Measurements from ENCODE around the gene SARDH. TPM values are rescaled to one million over a fixed set of nuclear protein-coding genes. Genes with fewer than 3 reads are reported as not detected.
"Not testable (repeated sequence)": the region's sequence is repeated elsewhere in the genome, so short reads cannot be mapped to it uniquely, and the experiment has no call there.

Gene SARDH
- polyA plus RNA-seq, 4 donors = 7.4 to 12.6 (median 10.2) TPM

DNA sequence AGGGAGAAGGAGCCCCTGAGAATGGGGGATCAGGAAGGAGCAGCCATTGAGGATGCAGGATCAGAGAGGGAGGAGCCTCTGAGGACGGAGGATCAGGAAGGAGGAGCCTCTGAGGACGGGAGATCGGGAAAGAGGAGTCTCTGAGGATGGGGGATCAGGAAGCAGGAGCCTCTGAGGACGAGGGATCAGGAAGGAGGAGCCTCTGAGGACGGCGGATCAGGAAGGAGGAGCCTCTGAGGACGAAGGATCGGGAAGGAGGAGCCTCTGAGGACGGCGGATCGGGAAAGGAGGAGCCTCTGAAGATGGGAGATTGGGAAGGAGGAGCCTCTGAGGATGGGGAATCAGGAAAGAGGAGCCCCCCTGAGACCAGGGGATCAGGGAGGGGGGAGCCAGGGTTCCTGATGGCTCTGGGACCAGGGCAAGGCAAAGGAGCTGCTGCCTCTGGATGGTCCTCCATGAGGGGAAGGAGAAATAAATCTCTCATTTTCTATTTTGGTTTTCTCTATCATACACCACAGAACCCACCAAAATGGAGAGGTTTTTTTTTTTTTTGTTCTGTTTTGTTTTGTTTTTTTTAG lies 22.6 kb upstream of the SARDH start:
- DNase-seq (ENCODE audit: low read depth in 4 of 4, low spot score in 3 of 4) = no peak

- no peak for DNase-seq (ENCODE audit: low read depth in 4 of 4, low spot score in 3 of 4)
Observed at GRCh38 chr9:133759946-133760345, 21.8 kb upstream of the SARDH start.

DNA sequence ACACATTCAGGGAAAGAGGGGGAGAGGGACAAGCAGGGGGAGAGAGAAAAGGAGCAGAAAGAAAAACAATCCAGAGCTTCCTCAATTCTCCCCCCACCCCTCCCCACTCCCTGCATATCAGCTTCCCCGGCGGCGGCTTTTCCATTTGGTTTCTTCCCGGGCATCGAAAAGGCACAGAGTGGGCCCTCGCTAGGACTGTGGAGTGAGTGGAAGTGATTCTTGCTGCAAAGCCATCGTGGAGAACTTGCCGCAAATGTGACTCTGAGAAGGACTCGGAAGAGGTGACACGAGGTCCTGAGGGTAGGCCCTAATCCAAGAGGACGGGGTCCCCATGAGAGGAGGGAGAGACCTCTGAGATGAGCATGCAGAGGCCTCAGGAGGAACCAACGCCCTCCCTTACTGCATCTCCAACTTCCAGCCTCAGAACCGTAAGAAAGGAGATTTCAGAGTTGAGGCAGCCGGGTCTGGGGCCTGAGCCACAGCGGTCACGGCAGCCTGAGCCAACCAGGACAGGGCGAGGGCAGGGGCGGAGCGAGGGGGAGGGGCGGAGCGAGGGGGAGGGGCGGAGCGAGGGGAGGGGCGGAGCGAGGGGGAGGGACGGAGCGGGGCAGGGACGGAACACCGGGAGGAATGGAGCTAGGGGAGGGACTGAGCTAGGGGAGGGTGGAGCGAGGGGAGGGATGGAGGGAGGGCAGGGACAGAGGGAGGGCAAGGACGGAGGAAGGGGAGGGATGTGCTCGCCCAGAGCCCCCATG lies 21.2 kb upstream of the SARDH start:
- DNase-seq (ENCODE audit: low read depth in 4 of 4, low spot score in 3 of 4) = no peak

DNA sequence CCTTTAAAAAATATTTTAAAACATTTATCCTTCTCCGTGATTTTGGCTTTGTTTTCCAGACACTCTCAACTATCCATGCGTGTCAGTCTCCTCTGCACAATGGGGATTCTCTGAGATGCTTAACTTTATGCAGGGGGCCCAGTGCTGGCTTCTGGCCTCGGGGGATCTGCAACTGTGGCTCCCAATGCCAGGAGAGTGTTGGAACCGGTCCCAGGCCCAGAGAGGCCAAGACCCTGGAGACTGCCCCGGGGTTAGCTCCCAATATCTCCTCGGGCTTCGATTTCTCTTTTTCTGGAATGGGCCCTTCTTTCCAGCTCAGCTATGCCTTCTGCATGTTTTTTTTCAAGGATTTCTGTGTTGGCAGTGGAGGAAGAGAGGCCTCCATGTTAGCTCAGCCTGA lies 20.1 kb upstream of the SARDH start:
- no peak for DNase-seq (ENCODE audit: low read depth in 4 of 4, low spot score in 3 of 4)

- DNase-seq (ENCODE audit: low read depth in 4 of 4, low spot score in 3 of 4) = no peak
Observed at GRCh38 chr9:133754688-133755227, 16.6 kb upstream of the SARDH start.

GRCh38 chr9:133754187-133754586 lies 16.0 kb upstream of the SARDH start:
- no peak for DNase-seq (ENCODE audit: low read depth in 4 of 4, low spot score in 3 of 4)

GRCh38 chr9:133752739-133753446 lies 14.7 kb upstream of the SARDH start:
- DNase-seq (ENCODE audit: low read depth in 4 of 4, low spot score in 3 of 4) = no peak

GRCh38 chr9:133750982-133751649 lies 13.0 kb upstream of the SARDH start:
- no peak for DNase-seq (ENCODE audit: low read depth in 4 of 4, low spot score in 3 of 4)

DNA sequence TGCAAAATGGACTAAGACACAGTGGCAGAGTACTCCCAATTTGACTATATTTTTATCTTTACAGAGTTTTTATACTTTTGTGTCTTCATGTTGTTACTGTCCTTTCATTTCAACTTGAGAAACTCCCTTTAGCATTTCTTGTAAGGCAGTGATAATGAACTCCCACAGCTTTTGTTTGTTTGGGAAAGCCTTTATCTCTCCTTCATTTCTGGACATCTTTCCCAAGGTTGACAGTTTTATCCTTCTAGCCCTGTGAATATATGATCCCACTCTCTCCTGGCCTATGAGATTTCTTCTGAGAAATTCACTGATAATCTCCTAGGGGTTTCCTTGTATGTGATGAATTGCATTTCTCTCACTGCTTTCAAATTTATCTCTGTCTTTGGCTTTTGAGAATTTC lies 9.2 kb upstream of the SARDH start:
- DNase-seq (ENCODE audit: low read depth in 4 of 4, low spot score in 3 of 4) = no peak

DNA sequence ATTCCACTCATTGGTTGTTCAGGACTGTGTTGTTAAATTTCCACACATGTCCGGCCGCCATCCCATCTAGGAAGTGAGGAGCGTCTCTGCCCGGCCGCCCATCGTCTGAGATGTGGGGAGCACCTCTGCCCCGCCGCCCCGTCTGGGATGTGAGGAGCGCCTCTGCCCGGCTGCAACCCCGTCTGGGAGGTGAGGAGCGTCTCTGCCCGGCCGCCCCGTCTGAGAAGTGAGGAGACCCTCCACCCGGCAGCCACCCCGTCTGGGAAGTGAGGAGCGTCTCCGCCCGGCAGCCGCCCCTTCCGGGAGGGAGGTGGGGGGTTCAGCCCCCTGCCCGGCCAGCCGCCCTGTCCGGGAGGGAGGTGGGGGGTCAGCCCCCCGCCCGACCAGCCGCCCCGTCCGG lies 6.4 kb upstream of the SARDH start:
- DNase-seq (ENCODE audit: low read depth in 4 of 4, low spot score in 3 of 4) = not testable (repeated sequence)

GRCh38 chr9:133742849-133743444 lies 4.8 kb upstream of the SARDH start:
- peak in 3 of 4 donors; percentile 47 to 58 (median 55) for DNase-seq (ENCODE audit: low read depth in 4 of 4, low spot score in 3 of 4)

- DNase-seq (ENCODE audit: low read depth in 4 of 4, low spot score in 3 of 4) = no peak
Observed at GRCh38 chr9:133742251-133742650, 4.1 kb upstream of the SARDH start.

GRCh38 chr9:133741716-133742115 lies 3.6 kb upstream of the SARDH start:
- DNase-seq (ENCODE audit: low read depth in 4 of 4, low spot score in 3 of 4) = no peak

DNA sequence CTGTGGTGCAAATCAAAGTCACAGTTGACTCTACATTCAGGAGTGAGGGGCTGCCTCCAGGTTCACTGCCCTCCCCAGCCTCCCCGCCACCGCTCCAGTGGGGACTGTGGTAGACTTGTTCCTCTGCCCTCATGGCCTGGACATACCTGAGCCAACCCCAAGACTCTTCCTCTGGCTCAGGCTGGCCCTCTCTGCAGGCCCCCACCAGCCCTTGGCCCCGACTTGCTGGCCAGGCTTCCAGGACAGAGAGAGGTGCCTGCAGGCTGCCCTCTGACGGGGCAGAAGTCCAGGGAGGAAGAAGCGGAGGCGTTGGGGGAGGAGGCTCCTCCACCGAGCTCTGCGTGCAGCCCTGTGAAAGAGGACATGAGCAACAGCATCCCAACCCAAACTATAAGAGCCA lies 2.8 kb upstream of the SARDH start:
- DNase-seq (ENCODE audit: low read depth in 4 of 4, low spot score in 3 of 4) = no peak

- no peak for DNase-seq (ENCODE audit: low read depth in 4 of 4, low spot score in 3 of 4)
Observed at GRCh38 chr9:133739408-133740280, 1.5 kb upstream of the SARDH start.

DNA sequence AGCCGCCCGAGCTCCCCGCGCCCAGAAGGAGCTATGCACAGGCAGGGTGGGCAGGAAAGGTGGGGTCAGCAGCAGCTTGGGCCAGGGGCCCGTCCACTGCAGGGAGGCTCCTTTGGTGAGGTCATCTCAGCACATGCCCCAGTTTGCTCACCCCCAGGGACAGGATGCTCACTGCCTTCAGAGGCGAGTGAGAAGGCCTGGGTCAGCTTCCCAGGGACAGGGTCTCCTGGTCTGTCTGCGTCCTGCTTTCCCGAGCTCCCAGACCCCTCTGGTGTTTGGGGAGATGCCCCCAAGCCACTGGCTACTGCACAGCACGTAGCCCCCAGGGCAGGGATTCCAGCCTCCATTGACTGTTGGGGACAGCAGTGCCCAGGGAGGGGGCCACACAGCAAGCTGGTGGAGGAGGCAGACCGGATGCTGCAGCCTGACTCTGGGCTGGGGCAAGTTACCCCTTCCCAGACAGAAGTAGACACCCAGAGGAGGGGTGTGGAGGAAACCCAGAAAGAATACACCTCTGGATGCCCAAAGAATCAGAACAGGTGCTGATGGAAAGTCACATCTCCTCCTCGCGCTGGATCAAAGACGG lies 581 bp upstream of the SARDH start:
- DNase-seq (ENCODE audit: low read depth in 4 of 4, low spot score in 3 of 4) = no peak

- DNase-seq (ENCODE audit: low read depth in 4 of 4, low spot score in 3 of 4) = no peak
Observed at GRCh38 chr9:133737071-133737773, 930 bp downstream of the SARDH start.

GRCh38 chr9:133735931-133736330 lies 2.2 kb downstream of the SARDH start:
- DNase-seq (ENCODE audit: low read depth in 4 of 4, low spot score in 3 of 4) = no peak

DNA sequence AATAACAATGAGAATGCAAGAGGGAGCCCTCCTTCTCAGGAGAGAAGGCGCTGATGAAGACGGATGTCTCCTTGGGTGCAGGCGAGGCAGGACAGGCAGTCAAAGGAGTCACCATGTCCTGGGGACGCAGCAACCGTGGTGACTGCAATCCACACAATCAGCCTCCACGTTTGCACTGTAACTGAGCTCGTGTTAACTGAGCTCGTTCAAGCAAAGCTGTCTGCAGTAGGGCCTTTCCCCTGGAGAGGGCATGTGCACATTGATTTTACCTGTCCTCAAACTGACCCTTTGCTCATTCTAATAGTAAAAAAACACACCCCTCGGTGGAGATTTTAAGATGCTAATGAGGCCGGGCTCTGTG lies 2.8 kb downstream of the SARDH start:
- DNase-seq (ENCODE audit: low read depth in 4 of 4, low spot score in 3 of 4) = no peak
